GM19395 (cell line): ENCODE data around the gene CACNA2D4.

ENCODE experiments used
- ATAC-seq: cut with Tn5 transposase; IDR thresholded peaks from one replicate; pipeline ENCODE4 v1.9.1; 2021; ENCODE audit warnings: mild to moderate bottlenecking, moderate library complexity; ENCODE audit not compliant: unreplicated experiment

CACNA2D4 gene

DNA sequence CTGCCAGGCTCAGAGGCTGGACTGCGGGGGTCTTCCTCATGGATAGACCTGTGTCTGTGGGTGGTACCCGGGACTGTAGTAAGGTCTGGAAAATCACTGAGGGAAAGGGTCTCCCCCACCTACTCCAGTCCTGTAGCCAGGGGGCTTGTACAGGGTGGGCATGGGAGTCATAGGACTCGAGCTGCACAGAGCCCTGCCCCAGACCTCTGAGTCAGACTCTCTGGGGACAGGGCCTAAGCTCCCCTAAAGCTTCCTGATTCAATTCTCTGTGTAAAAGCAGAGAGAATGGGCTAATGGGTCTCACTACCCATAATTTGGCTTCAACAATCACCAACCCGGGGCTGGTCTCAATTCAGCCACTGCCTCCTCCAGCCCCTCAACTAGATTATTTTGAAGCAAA is 71.0 kb downstream of the CACNA2D4 start:
- ATAC-seq: no peak

DNA sequence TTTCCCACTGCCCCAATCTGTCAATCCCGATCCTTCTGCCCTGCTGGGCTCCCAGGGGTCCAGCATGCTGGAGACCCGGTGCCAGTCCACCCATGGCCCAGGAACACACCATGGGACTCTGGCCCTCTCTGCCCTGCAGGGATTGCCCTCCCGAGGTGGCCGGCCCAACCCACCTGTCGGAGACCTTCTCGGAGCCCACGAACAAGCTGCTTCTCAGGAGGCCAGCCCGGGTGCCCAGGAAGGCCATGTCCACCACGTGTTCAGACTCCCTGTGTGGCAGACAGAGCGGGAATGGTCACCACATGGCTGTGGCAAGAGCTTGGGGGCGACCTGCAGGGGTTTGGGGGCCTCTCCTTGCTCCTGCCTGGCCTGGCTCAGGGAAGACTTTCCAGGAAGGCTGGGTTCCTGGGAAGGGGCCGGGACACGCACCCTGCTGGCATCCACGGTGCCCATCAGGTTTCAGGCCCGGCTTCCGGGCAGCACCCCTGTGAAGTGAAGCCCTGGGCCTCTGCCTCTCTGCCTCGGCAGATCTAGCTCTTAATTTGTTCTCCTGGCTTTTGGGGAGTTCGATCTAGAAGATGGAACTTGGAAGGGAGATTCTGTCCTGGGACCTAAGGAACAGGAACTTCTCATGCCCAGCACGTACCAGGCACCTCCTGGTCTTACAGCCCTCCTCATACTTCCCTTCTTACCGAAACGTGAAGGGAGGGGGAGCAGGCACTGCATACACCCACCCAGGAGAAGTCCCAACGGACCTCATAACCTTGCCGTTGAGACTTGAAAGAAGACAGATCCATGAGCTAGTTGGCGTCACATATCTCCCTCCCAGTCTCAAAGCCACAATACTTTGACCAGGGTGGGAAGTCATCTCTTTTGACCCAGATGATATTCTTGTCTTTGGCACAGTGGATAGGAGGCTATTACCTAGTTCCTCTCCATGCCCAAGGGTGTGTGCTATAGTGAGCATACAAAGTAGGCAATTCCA is 71.7 kb downstream of the CACNA2D4 start:
- ATAC-seq: no peak

DNA sequence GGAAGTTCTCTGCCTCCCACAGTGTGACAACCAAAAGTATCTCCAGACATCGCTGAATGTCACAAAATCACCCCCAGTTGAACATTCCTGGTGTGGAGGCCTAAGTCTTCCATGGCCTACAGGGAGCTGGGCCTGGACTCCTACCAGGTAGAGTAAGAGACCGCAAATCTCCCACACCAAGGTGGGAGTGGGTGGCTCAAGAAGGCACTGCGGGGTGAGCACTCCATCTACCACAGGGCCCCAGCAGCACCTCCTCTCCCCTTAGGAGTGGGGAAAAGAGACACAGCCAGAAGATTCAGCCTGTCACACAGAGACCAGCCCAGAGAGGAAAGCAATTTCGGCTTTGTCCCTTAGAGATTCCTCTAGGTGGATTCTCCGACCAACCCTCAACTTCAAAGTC is 72.6 kb downstream of the CACNA2D4 start:
- no peak for ATAC-seq

DNA sequence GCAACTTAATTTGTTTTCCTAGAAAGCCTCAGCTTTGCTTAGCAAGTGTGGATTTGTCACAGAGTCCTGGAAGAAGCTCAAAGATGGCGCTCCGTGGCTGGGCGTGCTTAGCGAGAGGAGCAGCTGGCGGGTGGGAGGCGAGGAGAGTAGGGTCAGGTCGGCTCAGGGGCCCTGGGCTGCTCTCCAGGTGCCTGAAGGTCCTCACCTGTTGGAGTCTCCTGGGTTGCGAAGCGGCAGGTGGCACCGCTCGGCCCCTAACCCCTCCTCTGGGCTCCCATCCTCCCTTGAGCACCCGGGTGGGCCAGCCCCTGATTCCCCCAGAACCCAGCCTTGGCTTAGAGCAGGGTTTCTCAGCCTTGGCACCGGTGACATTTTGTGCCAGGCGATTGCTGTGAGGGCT is 73.0 kb downstream of the CACNA2D4 start:
- no peak for ATAC-seq

DNA sequence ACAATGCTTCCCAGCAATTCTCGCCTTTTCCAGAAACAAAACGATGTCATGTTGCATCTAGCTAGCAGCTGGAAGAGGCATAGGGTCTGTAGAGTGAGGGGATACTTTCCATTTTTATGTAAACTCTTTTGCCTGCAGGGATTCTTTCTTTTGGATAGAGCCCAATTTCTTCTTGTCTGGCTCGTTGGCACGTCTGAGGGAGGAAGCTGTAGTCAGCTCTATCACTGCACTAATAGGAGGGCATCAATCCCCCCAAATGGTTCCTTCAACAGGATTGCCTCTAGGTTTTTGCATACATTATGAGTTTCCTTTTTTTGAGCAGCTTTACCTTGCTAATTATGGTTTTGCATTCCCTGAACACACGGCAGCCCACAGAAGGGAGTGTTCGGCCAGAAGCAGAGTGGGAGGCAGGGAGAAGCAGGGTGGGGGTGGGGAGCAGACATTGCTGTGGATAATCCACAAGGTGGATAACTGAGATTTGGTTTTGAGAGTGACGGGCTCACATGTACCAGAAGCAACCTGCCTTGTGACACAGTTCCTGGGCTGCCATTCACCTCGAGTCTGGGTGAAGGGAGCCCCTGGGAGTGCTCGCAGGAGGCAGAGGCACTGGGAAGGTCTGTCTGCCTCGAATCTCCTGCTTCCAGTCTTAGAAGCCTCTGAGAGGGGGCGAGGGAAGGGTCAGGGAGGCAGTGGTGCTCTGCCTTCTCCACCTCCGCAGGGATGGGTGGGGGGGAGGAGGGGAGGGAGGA is 73.6 kb downstream of the CACNA2D4 start:
- ATAC-seq: no peak

DNA sequence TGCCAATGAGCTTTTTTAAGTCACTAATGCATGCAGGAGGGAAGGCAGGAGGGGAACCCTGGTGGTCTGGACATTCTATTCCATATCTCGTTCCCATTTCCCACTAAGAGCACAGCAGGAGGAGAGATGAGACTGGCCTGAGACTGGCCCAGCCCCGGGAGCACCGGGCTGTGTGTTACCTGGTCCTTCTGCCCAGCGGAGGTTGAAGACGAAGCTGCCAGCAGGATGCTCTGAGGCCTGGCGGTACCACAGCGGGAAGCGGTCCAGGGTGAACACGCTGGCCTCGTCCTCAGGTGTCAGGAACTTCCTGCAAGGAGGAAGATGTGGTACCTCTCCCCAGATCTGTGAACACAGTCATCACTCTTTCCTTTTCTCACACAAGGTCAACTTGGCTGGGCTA is 74.2 kb downstream of the CACNA2D4 start:
- no peak for ATAC-seq

DNA sequence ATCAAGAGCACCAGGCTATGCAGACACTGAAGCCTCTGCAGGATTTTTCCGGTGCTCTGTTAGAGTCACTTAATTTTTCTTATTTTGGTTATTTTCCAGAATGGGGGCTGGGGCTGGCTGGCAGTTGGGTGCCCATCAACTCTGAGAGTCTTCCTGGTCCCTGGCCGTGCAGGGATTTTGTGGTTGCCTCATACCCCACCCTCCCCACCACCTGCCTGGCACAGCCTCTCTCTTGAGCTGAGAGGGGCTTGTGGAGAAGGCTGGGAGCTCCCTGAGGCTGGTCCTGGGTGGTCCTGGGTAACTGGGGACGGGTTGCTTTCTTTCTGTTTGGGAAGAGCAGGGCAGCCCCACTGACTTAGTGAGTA is 74.8 kb downstream of the CACNA2D4 start:
- no peak for ATAC-seq

DNA sequence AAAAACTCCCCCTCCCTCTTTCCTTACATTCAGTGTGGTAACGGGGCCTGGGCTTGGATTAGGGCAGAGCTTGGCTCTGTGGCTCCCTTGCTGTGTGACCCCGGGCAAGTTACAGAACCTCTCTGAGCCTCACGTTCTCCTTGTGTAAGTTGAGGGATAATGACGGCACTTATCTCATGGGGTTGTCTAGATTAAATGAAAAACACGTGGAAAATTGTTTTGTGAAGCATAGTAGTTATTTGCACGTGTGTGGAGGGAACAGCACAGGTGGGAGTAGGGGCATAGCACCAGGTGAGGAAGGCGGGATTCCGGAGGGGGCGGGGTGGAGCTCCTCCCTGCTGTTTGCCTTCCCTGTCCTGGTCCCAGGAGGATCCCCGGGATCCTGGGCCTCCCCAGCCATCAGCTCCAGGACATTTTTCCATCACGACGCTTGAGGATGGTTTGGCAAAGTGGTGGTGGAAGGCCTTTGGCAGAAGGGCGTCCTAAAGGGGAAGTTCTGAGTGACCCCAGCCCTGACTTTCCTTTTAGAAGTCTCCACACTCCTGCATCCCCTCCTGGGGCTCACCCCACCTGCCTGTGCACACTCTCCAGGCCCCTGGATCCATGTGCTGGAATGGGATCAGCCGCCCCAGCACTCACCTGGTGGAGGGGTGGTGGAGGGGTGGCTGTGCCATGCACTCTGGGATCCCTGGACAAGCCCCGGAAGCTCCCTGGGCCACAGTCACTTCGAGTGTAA is 75.4 kb downstream of the CACNA2D4 start:
- no peak for ATAC-seq

DNA sequence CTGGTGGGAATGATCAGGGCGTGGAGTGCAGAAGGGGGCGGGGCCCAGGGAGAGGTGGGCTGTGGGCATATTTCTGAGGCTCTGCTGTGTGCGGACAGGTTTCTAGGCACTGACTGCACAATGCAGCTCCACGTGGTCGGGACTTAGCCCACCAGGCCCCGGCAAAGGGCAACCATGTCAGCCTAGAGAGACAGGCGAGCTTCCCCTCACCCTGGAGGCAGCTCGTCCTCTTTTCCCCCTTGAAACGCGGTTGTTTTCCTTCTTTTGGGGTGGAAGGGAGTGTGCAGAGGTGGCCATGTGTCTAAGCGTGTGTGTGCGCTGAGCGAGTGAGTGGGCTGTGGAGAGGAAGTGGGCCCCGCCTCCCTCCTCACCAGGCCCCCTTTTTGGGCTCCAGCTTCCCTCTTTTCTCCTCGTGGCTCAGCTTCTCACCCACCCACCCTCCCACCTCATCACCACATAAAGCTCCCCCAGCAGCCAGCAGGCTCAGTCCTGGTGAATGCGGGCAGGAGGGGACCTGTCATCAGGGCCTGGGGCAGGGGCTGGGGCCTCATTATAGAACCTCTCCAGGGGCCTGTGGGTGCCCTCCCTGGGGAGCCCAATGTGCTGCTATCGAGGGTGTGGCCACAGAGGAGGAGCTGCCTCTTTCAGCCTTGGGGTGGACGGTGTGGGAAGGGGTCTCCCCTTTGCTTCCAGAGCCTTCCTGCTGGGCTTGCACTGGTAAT is 76.1 kb downstream of the CACNA2D4 start:
- no peak for ATAC-seq

DNA sequence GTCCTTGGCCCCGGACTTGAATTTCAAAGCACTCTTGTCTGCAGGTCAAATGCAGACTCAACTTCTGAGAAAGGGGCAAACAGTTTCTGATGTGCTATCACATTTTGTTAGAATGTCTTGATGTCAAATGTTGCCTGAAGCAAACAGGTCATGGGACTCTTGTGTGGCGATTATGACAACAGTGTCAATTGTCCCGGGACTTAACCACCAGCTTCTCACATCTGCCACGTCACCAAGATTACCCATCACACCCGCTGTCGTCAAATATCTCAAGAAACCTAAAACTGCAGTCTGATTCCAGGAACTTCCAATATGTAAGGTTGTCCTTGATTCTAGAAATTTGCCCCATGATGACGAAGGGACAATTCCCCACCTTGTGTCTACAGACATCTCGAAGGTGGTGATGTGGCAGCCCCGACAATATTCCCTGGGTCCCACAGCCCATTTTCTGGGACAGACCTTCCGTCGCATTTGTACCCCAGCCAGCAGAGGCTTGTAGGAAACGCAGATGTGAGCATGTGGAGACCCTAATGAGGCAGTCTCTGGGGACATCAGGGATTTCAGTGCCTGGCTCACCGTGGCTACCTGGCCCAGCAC is 76.8 kb downstream of the CACNA2D4 start:
- ATAC-seq: no peak

DNA sequence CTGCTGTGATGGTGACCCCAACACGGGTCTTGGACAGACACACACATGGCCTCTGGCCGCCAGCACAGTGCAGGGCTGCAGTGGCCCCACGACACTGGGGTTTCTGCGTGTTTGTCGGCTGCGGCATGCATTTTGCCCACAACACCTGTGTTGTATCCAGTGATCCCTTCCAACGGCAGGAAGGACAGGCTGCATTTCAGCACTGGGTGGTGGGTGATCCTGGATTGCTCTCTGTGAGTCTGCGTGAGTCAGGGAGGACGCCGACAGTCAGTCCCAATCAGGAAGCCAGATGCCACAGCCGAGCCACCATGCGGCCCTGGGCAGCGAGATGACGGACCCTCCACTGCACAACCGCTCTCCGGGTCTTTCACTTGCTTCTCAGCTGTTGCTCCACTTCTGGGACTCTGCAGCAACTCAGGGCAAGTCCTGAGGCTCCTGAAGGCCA is 77.4 kb downstream of the CACNA2D4 start:
- no peak for ATAC-seq

DNA sequence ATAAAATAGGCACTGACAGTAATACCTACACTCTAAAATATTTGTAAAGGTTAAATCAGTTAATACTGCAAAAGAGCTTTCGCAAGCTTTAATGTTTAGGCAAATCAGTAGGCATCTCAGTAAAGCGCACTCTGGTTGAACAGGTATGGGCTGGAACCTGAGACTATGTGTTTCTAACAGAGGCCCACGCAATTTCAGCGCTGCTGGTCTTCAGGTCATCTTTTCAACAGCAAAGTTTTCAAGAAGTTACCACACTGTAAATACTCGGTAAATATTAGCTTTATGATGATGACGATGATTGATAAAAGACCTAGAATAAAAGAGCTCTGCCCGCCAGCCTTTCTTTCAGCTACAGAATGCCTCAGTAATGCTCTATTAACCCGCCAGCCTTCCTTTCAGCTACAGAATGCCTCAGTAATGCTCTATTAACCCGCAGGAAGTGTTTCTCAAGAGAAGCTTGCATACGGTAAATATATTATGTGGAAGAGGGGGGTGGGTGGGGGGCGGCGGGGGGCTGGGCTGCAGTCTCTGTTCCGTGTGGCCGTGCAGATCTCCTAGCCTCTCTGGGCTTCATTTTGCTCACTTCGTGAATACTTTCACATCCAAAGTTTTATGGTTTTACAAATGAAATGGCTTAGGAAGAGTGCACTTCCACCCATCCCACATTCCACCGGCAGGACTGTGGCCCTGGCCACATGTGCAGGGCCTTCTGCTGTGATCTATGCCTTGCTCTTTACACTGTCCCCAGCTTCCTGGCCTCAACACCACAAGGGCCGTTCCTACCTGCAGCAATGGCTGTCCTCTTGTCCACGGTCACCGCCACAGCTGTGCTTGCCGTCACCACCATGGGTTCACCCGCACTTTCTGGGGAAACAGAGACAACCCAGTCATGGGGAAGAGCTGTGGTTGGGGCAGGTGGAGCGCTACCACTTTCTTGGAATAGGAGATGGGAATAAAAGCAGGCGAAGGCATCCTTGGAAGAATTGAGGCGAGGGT is 78.2 kb downstream of the CACNA2D4 start:
- no peak for ATAC-seq

DNA sequence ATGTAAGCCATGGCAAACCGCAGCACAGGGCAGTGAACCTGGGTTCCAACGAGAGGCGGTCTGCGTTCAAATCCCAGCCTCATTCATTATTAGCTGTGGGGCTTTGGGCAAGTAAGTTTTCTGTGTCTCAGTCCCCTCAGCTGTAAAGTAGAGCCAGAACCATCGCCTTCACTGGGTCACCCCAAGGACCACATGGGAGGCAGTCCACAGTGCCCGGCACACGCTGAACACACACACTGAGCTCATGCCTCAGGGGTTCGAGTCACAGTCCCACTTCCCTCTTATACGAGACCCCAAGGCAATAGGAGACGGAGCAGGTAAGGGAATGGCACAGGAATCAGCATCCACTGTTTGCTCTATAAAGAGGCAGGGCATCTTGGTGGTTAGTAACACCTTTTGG is 79.0 kb downstream of the CACNA2D4 start:
- ATAC-seq: no peak

DNA sequence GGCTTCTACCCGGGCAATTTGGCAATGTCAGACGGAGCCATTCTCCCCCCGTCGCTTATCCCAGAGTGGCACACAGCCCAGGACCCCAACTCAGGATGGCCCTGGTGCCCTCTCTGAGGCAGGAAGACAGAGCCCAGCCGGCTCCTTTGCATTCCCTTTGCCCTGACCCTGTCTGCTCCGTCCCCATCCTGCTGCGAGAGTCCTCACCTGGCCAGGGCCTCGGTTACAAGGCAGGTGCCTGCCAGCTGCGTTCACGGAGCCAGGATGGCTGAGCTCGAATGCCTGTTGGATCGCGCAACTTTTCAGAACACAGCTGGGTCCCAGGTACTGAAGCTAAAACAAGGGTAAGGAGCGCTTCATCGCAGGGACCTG is 79.5 kb downstream of the CACNA2D4 start:
- no peak for ATAC-seq

DNA sequence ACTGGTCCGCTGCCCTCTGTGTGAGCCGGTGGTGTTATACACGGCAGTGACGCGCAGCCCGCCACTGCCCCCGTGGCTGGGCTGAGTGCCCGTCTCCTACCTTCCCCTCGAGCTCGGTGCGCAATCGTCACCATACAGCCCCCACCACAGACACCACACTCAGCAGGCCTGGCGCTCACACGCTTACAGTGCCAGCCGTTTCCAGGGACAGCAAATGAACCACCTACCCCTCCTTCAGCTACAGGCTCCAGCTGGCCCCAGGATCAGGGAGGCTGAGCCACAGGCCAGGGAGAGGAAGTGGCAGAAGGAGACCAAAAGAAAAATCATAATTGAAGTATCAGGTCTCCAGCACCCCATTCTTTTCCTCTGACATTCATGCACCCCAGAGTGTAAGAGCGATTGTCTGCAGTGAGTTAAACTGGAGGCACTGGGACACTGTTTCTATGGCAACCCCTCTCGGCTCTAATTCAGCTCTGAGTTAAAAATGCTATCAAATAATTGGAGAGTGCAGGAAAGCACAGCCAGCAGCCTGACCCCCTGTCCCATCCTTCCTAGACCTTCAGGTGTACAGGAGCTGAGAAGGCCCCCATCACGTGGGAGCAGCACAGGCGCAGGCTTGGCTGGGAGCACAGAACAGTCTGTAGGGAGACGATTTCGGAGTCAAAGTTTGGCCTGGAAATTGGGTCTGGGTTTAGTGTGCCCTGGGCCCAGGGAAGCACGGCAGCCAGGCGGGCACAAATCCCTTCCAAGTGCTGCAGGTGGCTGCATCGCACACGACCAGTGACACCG is 80.1 kb downstream of the CACNA2D4 start:
- ATAC-seq: no peak

DNA sequence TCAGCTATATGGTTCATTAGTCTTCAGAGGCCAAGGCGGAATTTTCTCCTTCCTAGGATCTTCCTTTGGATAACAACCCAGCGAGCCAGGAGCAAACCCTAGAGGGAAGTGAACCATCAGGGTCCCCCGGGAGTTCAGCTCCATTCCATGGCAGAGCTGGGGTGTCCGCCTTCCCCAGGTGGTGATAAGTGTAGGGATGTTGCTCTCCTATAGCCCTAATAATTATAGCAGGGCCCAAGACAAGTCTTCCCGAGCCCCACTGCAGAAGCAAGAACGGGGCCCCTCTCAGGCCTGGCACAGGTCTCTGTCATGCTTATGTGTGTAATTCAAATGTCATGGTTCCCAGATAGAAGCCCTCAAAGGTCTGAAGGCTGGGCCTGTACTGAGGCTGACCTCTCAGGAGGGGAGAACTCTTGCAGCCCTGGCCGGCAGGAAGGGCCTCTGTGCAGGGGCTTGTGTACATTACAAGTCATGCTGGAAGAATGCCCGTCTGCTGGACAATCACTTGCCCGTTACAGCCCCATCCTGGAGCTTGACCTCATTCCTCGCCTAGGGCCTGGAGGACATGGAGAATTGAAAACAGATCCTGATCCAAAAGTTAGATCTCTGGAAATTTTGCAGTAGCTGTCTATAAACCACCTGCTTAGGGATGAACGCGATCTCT is 80.8 kb downstream of the CACNA2D4 start:
- ATAC-seq: no peak

DNA sequence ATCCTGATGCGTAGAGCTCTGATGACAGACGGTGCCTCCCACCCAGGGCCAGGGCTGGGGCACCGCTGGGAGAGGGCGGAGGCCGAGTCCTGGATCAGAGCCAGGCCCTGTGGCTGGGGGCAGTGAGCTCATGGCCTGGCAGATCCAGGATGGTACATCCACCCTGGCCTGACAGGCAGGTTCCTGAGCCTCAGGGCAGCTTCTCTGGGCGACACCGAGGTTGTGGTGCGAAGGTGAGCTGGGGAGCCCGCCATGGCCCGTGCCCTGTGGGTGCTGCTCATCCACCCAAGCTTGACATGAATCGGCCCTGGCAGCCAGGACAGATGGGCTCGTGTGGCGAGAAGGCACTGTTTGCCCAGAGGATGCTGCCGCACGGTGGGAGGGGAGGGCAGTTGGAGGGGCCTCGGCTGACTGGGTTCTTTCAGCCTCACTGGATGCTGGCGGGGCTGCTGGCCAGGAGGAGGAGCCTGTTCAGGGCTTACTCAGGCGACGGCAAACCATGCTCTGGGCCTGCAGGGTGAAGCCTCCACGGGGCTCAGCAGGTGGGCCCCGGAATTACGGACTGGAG is 81.5 kb downstream of the CACNA2D4 start:
- ATAC-seq: no peak
